Adrenal gland (tissue), 12 donors: ENCODE results near the gene CALHM1. TPM values are rescaled to one million over a fixed set of nuclear protein-coding genes. Genes with fewer than 3 reads are reported as not detected.

ENCODE experiments used
- DNase-seq, 7 donors: peaks; one replicate each; pipeline ENCODE4 v3.0.0-alpha.2; 2019 to 2020
- H3K27ac ChIP-seq, 5 donors: fragments of 200-600 bp; sonication (generic) in 4 of 5; 1 replicate in 3 of 5; 2 replicates in 2 of 5; pipeline versions ENCODE4 v1.5.1 to v1.8.0; 2016 to 2020; ENCODE audit warnings: mild to moderate bottlenecking in 1 of 5
- H3K27me3 ChIP-seq: fragments of 200-600 bp; 2 replicates; pipeline ENCODE4 v1.8.0; 2021
- H3K36me3 ChIP-seq, 2 donors: fragments of 200-600 bp; replicated peaks in 1 of 2; 1 replicate in 1 of 2; 2 replicates in 1 of 2; pipeline versions ENCODE4 v1.5.1 to v1.8.0; 2018 to 2022
- H3K4me1 ChIP-seq, 2 donors: fragments of 200-600 bp; replicated peaks in 1 of 2; 1 replicate in 1 of 2; 2 replicates in 1 of 2; pipeline versions ENCODE4 v1.5.1 to v1.8.0; 2018 to 2021
- H3K4me3 ChIP-seq, 4 donors: fragments of 200-600 bp; sonication (generic) in 3 of 4; one replicate each; pipeline ENCODE4 v1.5.1; 2016 to 2018
- H3K9me3 ChIP-seq, 3 donors: fragments of 200-600 bp; sonication (generic) in 1 of 3; replicated peaks in 1 of 3; 1 replicate in 2 of 3; 2 replicates in 1 of 3; pipeline versions ENCODE4 v1.5.1 to v1.8.0; 2016 to 2021
- POLR2A ChIP-seq, 2 donors: fragments of 450-650 bp; IDR thresholded peaks; one replicate each; pipeline ENCODE4 v1.6.1; 2017; ENCODE audit warnings: antibody characterized with exemption in 2 of 2, mild to moderate bottlenecking in 2 of 2, moderate library complexity in 1 of 2
- WGBS, 4 donors: extraction: QIAGEN DNeasy Blood & Tissue Kit in 2 of 4; methylation state at CpG; one replicate each; pipeline versions ENCODE4 v1.1.5 to v1.1.7; 2013 to 2017; 5-methylcytosine and 5-hydroxymethylcytosine counted together
- intact Hi-C, 2 donors: fragments of 100-400 bp; cut with DNase I; formaldehyde crosslinking; loops; one replicate each; pipeline versions ENCODE4 v1.14.1 to v1.15.0; 2022 to 2023
- polyA plus RNA-seq, 3 donors: library from polyadenylated mRNA; stranded (reverse); fragments of 200-250 nt in 2 of 3; fragments of 350-450 nt in 1 of 3; fragmentation: Illumina TruSeq in 1 of 3; extraction: RNeasy Lipid Tissue Mini Kit (QIAGEN cat#74804) in 1 of 3; gene quantifications; one replicate each; pipeline ENCODE4 v1.2.3, GENCODE V29; 2013 to 2014
- total RNA-seq, 9 donors: library from RNA; depleted of rRNA in 4 of 9; stranded (reverse); fragments of >200 nt in 4 of 9; fragments of 120-200 nt in 1 of 9; fragmentation: NEBNext Ultra II Directional in 1 of 9; extraction: Animal tissue kit (Norgen Biotek cat#: 25700) in 1 of 9; gene quantifications; one replicate each; pipeline versions ENCODE4 v1.1.0 to v1.2.4, GENCODE V29; 2013 to 2023
- TF ChIP-seq, protein P1 (sequence below), 6 experiments: fragments of 450-650 bp in 4 of 6; fragments of 200-600 bp in 2 of 6; sonication (generic) in 1 of 6; IDR thresholded peaks; 1 replicate in 5 of 6; 2 replicates in 1 of 6; pipeline versions ENCODE4 v1.5.1 to v1.8.0; 2016 to 2021; ENCODE audit warnings: antibody characterized with exemption in 6 of 6, mild to moderate bottlenecking in 2 of 6, moderate library complexity in 1 of 6
- donor health status: healthy with polysubstance abuse.
- donor health status: Bipolar disorder and iron deficiency.
- donor health status: DM: yes; HTN: yes; CAD: no.
- donor health status: DM: no; HTN: no; CAD: no.
- donor health status: DM: no; HTN: no; CAD: no.
- donor health status: DM: yes; HTN: yes; CAD: no.

The CALHM1 gene
- total and polyA plus RNA-seq, 12 donors = not detected

DNA sequence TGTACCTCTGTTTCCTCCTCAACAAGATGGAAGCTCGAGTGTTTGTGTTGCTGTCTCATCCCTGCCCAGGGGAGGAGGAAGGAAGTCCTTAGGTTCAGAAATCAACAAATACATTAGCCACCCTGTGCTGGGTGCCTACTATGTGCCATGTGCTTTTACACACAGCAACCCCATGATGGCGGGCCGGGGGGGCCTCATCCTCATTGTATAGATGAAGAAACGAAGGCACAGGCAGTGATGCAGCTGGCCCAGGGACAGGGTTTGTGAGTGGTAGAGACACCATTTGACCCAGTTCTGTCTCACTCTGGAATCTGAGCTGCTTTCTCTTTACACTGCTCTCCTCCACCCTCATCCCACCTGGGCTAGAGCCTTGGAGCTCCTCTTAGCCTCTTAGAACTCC is 4.7 kb downstream of the CALHM1 start:
- H3K27ac ChIP-seq = no peak overlapping the region
- peaks cover 11 to 26% of the 10 kb centered on the region in 2 donors for H3K4me1 ChIP-seq
- peaks cover 0 to 15% of the 10 kb centered on the region in 2 donors for H3K36me3 ChIP-seq
- WGBS, 4 donors = 83 to 92% (median 87%) methylated on average over 4 of the region's 4 CpGs
- H3K4me3 ChIP-seq = no peak overlapping the region
- DNase-seq = no peak
- H3K9me3 ChIP-seq = no peaks in the 10 kb centered on the region
- intact Hi-C loops = no loop called here
- TF ChIP-seq POLR2A (IDR thresholded peaks at IDR 0.05) = no peak
- TF ChIP-seq, protein P1, sequence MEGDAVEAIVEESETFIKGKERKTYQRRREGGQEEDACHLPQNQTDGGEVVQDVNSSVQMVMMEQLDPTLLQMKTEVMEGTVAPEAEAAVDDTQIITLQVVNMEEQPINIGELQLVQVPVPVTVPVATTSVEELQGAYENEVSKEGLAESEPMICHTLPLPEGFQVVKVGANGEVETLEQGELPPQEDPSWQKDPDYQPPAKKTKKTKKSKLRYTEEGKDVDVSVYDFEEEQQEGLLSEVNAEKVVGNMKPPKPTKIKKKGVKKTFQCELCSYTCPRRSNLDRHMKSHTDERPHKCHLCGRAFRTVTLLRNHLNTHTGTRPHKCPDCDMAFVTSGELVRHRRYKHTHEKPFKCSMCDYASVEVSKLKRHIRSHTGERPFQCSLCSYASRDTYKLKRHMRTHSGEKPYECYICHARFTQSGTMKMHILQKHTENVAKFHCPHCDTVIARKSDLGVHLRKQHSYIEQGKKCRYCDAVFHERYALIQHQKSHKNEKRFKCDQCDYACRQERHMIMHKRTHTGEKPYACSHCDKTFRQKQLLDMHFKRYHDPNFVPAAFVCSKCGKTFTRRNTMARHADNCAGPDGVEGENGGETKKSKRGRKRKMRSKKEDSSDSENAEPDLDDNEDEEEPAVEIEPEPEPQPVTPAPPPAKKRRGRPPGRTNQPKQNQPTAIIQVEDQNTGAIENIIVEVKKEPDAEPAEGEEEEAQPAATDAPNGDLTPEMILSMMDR (IDR thresholded peaks at IDR 0.05) = no peak
- no peaks in the 10 kb centered on the region for H3K27me3 ChIP-seq

DNA sequence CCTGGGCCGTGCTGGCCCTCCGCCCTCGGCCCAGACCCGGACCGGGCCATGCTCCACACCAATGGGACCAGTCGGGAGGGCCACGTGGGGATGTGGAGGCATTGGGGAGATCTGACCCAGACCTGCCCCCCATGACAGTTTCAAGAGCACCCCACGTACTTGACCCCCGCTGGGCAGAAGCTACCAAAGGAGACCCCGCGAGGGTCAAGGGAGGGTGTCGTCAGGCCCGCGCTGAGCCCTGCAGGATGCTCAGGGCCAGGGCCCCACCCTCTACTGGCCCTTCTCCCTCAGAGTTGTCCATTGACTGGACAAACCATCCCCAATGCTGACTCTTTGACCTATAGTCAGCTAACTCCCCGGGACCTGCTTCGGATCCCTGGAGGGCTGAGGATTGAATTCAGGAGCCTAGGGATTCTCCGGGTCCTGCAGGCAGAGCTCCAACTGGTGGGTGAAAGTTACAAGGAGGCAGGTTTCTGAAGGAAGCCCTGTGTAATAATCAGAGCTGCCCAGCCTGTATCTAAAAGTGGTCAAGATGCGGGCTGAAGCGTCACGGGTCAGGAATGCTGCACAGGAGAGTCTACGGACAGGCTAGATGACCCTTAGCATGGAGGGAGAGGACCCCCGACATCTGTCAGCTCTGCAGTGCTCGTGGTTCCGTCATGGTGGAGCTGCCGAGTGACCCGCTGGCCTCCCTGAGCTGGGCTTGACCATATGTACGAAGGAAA is 6.0 kb downstream of the CALHM1 start:
- peak overlapping the region in 2 of 4 donors; percentile 50 to 85 for H3K4me3 ChIP-seq
- peaks cover 13 to 40% of the 10 kb centered on the region in 2 donors for H3K4me1 ChIP-seq
- H3K27me3 ChIP-seq = no peaks in the 10 kb centered on the region
- H3K9me3 ChIP-seq = no peaks in the 10 kb centered on the region
- intact Hi-C loops = no loop called here
- WGBS, 4 donors = 35 to 68% (median 41%) methylated on average over 6 to 27 of the region's 27 CpGs
- H3K27ac ChIP-seq = peak overlapping the region in 3 of 5 donors; percentile 74 to 96 (median 92)
- TF ChIP-seq, protein P1 (IDR thresholded peaks at IDR 0.05) = no peak
- no peak for TF ChIP-seq POLR2A (IDR thresholded peaks at IDR 0.05)
- H3K36me3 ChIP-seq = peaks cover 0 to 29% of the 10 kb centered on the region in 2 donors
- no peak for DNase-seq

DNA sequence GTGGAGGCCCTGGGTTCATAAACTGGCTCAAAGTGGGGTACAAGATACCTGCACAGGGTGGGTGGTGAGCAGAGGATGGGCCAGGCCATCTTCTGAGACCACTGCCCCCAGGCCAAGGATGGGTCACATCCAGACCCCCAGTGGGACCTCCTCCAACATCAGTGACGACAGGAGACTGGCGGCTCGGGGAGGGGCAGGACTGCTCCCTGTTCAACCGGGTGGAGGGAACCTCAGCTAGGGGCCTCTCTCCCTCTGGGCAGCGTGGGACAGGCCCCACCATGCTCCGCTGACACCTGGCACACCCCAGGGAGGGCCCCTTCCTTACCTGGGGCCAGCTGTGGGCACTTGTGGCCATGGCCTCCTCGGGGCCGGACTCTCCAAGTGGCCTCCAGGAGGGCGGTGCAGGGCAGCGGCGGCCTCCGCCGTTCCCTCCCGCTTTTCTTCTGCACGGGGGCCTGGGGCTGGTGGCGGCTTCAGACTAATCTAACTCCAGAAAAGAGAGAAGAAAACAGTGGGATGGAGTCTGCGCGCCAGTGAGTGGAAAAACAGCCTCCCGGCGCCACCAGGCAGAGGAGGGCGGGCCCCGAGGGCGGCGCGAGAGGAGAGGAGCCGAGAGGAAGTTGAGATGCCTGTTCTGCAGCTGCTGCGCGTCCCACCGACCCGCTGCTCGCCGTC is 6.7 kb downstream of the CALHM1 start, which contains the start of gene CALHM2:
CALHM2 (minus strand) TSS at position 540 of the 675 bp plus-strand sequence. CDS start 2,429 bp downstream, outside the sequence.
- intact Hi-C loops = no loop called here
- Histone ChIP-seq H3K4me1 (peaks cover 13 to 47% of the 10 kb centered on the region in 2 donors), H3K27me3 (no peaks in the 10 kb centered on the region), H3K36me3 (peaks cover 0 to 36% of the 10 kb centered on the region in 2 donors), H3K4me3 (peak within 1 kb of the TSS; percentile 31 to 85 (median 60)), H3K9me3 (no peaks in the 10 kb centered on the region), H3K27ac (peak within 1 kb of the TSS; percentile 35 to 96 (median 74))
- no peak for TF ChIP-seq POLR2A (IDR thresholded peaks at IDR 0.05)
- TF ChIP-seq, protein P1 (IDR thresholded peaks at IDR 0.05) = no peak
- WGBS, 4 donors = 5 to 14% (median 9%) methylated on average over 11 to 32 of the region's 32 CpGs
- DNase-seq = peak; percentile 57 to 78 (median 64)

DNA sequence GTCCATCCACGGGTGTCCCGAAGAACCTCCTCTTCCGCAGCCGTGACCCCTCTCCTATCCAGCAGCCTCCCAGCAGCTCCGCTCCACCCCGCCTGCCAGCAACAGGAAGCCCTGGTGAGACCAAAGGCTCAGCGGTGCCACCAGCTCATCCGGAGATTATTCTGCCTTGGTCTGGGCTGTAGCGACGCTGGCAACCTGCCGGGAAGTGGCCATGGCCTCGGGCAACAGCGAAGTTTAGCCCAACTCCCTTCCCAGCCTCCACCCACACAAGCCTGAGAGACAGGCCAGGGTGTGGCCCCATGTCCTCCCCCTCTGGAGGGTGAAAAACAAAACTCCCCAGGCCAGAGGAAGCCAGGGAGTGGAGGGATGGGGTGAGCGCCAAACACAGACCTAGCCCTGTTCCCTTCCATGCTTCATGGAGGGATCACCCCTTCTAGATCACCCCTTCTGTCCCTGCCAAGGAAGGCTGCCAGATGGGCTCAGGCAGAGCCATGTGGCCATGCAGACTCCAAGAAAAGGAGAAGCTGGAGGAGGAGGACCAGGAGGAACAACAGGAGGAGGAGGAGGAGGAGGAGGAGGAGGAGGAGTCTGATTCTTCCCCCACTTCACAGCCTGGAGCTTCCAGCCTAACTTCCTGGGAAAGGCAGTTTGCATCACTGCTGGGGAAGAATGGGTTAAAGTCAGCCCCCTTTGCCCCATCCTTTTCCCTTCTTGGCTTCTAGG is 7.4 kb downstream of the CALHM1 start:
- peak in 1 of 2 donors; percentile 46 for TF ChIP-seq POLR2A (IDR thresholded peaks at IDR 0.05)
- TF ChIP-seq, protein P1 (IDR thresholded peaks at IDR 0.05) = no peak
- Histone ChIP-seq H3K9me3 (no peaks in the 10 kb centered on the region), H3K36me3 (peaks cover 0 to 43% of the 10 kb centered on the region in 2 donors), H3K4me3 (peak overlapping the region; percentile 31 to 85 (median 60)), H3K4me1 (peaks cover 19 to 54% of the 10 kb centered on the region in 2 donors), H3K27ac (peak overlapping the region; percentile 35 to 96 (median 74)), H3K27me3 (no peaks in the 10 kb centered on the region)
- WGBS, 4 donors = 3 to 12% (median 8%) methylated on average over 7 to 14 of the region's 14 CpGs
- peak; percentile 79 to 91 (median 89) for DNase-seq
- intact Hi-C loops = no loop called here
